ENCODE results near the gene BBS10.

GRCh38 chr12:76360316-76360715 lies 12.1 kb upstream of the BBS10 start:
- no peak for TF ChIP-seq CTCF (IDR thresholded peaks at IDR 0.05; ENCODE audit: poor library complexity, severe bottlenecking)
- no peak for TF ChIP-seq RAD21 (conservative IDR thresholded peaks at IDR 0.05)
- no peak for TF ChIP-seq POLR2AphosphoS5 (IDR thresholded peaks at IDR 0.05)
- no peak for TF ChIP-seq EZH2 (IDR thresholded peaks at IDR 0.05; ENCODE audit: borderline replicate concordance, insufficient read depth, low read length, poor library complexity, severe bottlenecking)

Data from neural cell (in vitro differentiated cells).